GM12874 (cell line): ENCODE measurements around the gene C6orf120.

Source experiments
- CTCF ChIP-seq: IDR thresholded peaks from 2 replicates; pipeline ENCODE4 v1.5.1; 2011; ENCODE audit warnings: low read depth, mild to moderate bottlenecking, control low read depth, low read length, moderate library complexity; ENCODE audit not compliant: insufficient read depth

The C6orf120 gene

DNA sequence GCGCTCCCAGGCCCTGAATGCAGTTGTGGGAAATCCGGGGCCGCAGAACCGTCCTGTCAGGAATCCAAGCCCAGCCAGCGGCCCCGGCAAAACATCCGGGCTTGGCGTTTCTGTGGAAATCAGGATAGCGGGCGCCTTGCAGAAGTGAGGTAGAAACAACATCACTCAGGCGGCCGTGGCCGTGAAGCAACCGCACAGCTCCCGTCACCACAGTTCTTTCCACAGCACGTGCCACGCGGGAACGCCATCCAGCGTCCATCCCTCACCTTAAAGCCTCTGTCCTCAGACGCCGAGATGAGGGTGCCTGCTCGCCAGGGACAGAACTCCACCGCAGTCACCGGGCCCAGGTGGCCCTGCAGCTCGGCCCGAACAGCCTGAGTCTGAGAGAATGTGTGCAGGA lies 34.2 kb upstream of the C6orf120 start:
- TF ChIP-seq CTCF = no peak

GRCh38 chr6:169668203-169668847 lies 33.6 kb upstream of the C6orf120 start:
- TF ChIP-seq CTCF = no peak

GRCh38 chr6:169669147-169669546 lies 32.8 kb upstream of the C6orf120 start:
- TF ChIP-seq CTCF = no peak

DNA sequence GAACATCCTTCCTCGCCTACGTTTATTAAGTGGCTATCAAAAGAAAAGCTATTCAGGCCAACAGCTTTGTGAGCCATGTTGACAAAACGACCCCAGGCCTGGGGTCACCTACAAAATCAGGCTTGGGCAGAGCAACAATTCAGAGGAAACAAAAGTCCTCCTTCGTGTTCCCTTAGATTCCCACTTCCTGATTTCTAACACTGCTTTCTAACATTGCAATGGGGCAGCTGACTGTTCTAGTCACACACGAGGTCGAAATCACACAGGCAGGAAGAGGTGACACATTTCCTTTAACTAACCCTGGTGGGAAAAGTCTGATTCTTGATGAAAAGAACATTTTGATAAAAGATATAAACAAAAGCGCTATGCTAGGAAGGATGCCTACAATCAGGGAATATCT lies 32.0 kb upstream of the C6orf120 start:
- no peak for TF ChIP-seq CTCF

- no peak for TF ChIP-seq CTCF
Observed at GRCh38 chr6:169671563-169671962, 30.4 kb upstream of the C6orf120 start.

- TF ChIP-seq CTCF = no peak
Observed at GRCh38 chr6:169675011-169675410, 26.9 kb upstream of the C6orf120 start.

DNA sequence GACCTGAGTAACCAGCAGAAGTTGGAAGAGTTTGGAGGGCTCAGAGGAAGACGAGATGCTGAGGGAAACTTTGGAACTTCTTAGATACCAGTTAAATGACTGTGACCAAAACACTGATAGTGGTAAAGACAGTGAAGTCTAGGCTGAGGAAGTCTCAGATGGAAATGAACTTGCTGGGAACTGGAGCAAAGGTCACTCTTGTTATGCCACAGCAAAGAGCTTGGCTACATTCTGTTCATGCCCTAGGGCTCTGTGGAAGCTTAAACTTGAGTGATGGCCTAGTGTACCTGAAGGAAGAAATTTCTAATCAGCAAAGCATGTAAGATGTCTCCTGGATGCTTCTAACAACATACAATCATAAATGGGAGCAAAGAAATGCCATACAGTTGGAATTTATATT lies 24.8 kb upstream of the C6orf120 start:
- TF ChIP-seq CTCF = no peak
